Measurements from ENCODE around the gene ANXA1.
"Not testable (repeated sequence)": the region's sequence is repeated elsewhere in the genome, so short reads cannot be mapped to it uniquely, and the experiment has no call there.

ANXA1 gene

DNA sequence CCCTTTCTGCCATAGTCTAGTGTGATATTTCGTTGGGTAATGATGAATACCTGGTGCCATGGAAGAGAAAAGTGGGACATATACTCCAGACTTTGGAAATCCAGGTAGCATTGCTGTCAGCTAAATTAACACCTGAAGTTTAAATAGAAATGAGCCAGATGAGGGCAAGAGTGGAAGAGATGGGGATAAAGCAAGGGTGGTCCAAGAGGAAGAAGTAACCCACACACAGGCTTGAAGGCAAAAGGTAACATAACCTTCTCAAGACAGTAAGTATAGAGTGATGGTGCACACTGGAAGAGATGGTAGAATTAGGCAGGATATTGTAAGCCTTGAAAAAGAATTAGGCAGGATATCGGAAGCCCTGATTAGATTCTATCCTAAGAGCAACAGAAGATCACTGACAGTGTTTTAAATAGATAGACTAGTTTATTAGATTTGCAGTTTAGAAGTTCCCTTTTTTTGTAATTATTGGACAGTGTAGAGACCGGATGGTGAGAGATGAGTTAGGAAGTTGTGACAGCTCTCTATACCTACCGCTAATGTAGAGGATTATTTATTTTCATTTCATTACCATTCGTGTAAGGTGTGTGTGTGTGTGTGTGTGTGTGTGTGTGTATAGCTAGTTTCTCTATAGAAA, 16.8 kb downstream of the ANXA1 start:
- no peak for DNase-seq (ENCODE audit: low spot score)

DNA sequence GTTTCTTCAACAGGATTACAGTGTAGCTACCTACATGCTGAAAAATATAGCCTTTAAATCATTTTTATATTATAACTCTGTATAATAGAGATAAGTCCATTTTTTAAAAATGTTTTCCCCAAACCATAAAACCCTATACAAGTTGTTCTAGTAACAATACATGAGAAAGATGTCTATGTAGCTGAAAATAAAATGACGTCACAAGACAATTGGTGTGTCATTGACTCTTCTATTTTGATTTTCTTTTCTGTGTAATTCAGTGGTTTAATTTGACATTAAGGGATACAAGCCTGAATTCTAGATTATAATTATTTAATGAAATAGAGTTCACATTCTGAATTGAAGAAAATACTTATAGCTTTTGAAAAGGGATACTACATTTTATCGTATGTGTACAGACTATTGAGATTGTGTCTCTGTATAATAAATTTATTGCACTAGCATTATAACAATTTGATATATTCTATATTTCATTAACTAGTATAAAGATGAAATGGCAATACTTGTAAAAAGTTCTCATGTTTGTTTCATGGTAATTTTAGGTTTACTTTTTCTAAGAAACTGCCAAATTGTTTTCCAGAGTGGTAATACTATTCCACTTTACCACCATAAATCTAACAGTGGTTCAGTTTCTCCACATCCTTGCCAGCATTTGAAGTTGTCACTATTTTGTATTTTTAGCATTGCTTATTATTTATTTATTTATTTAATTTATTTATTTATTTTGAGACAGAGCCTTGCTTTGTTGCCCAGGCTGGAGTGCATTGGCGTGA, 18.7 kb downstream of the ANXA1 start:
- no peak for DNase-seq (ENCODE audit: low spot score)

- no peak for DNase-seq (ENCODE audit: low spot score)
Measured at GRCh38 chr9:73172901-73173215, 21.2 kb downstream of the ANXA1 start.

DNA sequence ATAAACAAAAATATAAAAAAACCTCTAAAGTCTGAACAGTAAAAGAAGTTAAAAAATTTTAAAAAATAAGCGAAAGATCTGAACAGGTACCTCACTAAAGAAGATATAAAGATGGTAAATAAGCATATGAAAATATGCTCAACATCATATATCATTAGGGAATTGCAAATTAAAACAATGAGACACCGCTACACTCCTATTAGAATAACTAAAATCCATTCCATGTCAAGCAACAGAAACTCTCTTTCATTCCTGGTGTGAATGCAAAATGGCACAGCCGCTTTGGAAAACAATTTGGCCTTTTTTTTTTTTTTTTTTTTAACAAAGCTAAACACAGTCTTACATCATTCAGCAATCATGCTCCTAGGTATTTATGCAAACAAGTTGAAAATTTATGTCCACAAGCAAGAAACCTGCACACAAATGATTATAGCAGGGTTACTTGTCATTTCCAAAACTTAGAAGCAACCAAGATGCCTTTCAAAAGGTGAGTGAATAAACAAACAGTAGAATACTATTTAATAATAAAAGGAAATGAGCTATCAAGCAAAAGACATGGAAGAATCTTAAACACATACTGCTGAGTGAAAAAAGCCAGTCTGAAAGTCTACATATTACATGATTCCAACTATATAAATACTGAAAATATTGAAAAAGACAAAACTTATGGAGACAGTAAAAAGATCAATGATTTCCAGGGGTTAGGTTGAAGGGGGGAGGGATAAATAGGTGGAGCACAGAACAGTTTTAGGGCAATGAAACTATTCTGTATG, 22.1 kb downstream of the ANXA1 start:
- DNase-seq (ENCODE audit: low spot score): no peak

DNA sequence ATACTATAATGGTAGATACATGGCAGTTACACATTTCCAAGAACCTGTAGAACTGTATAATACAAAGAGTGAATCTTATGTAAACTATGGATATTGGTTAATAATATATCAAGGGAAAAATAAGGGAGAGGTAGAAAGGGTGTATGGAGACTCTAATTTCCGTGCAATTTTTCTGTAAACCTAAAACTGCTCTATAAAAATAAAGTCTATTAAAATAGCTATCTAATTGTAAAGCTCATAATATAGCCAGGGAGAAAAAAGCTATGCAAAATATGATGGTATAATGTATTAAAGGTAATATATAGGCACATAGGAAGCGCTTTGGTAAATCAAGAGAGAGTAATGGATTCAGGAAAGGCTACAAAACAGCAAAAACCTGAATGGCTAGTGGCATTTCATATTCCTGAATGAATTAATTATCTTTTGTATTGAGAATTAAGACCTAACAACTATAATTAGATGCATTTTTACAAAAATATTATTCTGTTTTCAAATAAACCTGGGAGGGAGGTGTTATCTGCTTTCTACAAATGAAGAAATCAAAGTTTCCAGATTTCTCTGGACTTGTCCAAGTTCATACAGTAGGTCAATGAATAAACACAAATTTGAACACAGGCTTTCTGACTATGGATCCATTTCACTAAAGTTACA, 22.8 kb downstream of the ANXA1 start:
- DNase-seq (ENCODE audit: low spot score): no peak

DNA sequence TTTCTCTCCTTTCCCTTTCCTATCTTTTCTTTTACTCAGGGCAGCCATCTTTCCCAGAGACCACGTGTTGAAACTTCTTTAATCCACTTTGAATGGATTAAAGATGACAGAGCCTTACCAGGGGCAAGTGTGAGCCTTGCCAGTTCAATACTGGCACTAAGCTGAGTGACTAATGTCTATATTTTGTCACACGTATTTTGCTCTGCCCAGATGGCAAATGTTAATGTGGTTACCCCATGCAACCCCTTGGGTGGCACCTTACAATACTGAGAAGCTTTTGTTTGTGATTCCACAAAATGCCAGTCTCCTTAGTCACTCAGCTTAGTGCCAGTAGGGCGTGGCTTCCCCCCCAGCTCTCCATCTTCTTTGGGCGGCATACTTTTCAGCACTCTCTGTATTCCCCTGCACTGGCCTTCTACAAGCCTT, 24.8 kb downstream of the ANXA1 start:
- no peak for DNase-seq (ENCODE audit: low spot score)

GRCh38 chr9:73178044-73178443, 26.4 kb downstream of the ANXA1 start:
- DNase-seq (ENCODE audit: low spot score): no peak

- no peak for DNase-seq (ENCODE audit: low spot score)
Measured at GRCh38 chr9:73179589-73179988, 27.9 kb downstream of the ANXA1 start.

- peak; percentile 25 for DNase-seq (ENCODE audit: low spot score)
Measured at GRCh38 chr9:73180403-73180802, 28.7 kb downstream of the ANXA1 start.

- DNase-seq (ENCODE audit: low spot score): no peak
Measured at GRCh38 chr9:73182928-73183327, 31.3 kb downstream of the ANXA1 start.

DNA sequence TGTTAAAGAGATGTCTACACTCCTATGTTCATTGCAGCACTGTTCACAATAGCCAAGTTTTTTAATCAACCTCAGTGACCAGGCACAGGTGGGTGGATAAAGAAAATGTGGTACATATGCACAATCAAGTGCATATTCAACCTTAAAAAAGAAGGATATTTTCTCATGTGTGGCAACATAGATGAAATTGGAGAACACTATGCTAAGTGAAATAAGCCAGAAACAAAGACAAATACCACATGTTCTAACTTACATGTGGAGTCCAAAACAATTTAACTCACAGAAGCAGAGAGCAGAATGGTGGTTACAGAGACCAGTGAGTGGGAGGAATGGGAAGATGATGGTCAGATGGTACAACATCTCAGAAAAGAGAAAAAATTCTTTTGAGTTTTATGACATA, 31.8 kb downstream of the ANXA1 start:
- no peak for DNase-seq (ENCODE audit: low spot score)

GRCh38 chr9:73183917-73184861, 32.5 kb downstream of the ANXA1 start:
- DNase-seq (ENCODE audit: low spot score): peak; percentile 2

DNA sequence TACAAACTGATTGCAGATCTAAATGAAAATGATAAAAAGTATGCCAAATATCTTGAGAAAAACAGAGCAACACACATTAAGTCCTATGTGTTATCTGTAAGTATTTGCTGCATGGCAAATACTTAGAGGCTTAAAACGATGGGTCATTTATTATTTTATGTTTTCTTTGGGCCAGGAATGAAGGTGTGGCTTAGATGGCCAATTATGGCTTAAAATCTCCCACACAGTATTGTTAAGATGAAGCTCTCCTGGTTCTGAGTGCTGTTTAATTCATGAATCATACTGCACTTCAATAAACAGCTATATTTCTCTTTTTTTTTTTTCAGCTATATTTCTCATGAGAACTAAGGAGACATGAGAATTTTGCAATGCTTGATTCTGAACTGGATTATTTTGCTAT, 39.4 kb downstream of the ANXA1 start:
- not testable (repeated sequence) for DNase-seq (ENCODE audit: low spot score)

GRCh38 chr9:73194284-73194683, 42.6 kb downstream of the ANXA1 start:
- no peak for DNase-seq (ENCODE audit: low spot score)

- no peak for DNase-seq (ENCODE audit: low spot score)
Measured at GRCh38 chr9:73199448-73199847, 47.8 kb downstream of the ANXA1 start.

GRCh38 chr9:73199886-73200285, 48.2 kb downstream of the ANXA1 start:
- DNase-seq (ENCODE audit: low spot score): no peak

GRCh38 chr9:73200694-73201452, 49.2 kb downstream of the ANXA1 start:
- DNase-seq (ENCODE audit: low spot score): peak; percentile 2

GRCh38 chr9:73202980-73203379, 51.3 kb downstream of the ANXA1 start:
- no peak for DNase-seq (ENCODE audit: low spot score)

- DNase-seq (ENCODE audit: low spot score): no peak
Measured at GRCh38 chr9:73204936-73205335, 53.3 kb downstream of the ANXA1 start.

- DNase-seq (ENCODE audit: low spot score): no peak
Measured at GRCh38 chr9:73206851-73207250, 55.2 kb downstream of the ANXA1 start.

Measured in hepatic stellate cell (primary cell).